Measurements from ENCODE around the gene ENTPD6. TPM values are rescaled to one million over a fixed set of nuclear protein-coding genes. Genes with fewer than 3 reads are reported as not detected.

Gene ENTPD6
- total RNA-seq, 4 donors from 2014 or later: 163 to 261 (median 224) TPM

GRCh38 chr20:25215521-25215920 is 20.0 kb downstream of the ENTPD6 start:
- 94% methylated on average over 10 of the region's 10 CpGs; no CpG with 5 or more reads in 1 of the 2 donors for WGBS, 2 donors (ENCODE audit: low coverage in 1 of 2)
- Histone ChIP-seq H3K9me3 (no peaks in the 10 kb centered on the region), H3K27me3 (no peaks in the 10 kb centered on the region), H3K4me1 (peaks cover 4 to 10% (median 6%) of the 10 kb centered on the region in 4 donors), H3K4me3 (no peak overlapping the region), H3K27ac (no peak overlapping the region), H3K36me3 (peaks cover 0 to 36% (median 17%) of the 10 kb centered on the region in 4 donors)
- DNase-seq: no peak
- TF ChIP-seq CTCF (IDR thresholded peaks at IDR 0.05): no peak
- TF ChIP-seq POLR2A (IDR thresholded peaks at IDR 0.05): no peak
- no peak for TF ChIP-seq POLR2AphosphoS5 (IDR thresholded peaks at IDR 0.05)
- TF ChIP-seq EP300 (IDR thresholded peaks at IDR 0.05; ENCODE audit: low read depth): no peak
- intact Hi-C loops (cut with DNase I; ENCODE audit: low total_unique reads) (no loop called here), in situ Hi-C loops (cut with MboI; ENCODE audit: low pct_ligation_motif_present in 1 of 4, low pct_unique_long_range_greater_than_20kb in 1 of 4, low sequenced_read_pairs in 3 of 4) (no loop called here)

GRCh38 chr20:25216199-25216945 is 20.9 kb downstream of the ENTPD6 start:
- Histone ChIP-seq H3K4me1 (peaks cover 6 to 15% (median 10%) of the 10 kb centered on the region in 4 donors), H3K27ac (no peak overlapping the region), H3K27me3 (no peaks in the 10 kb centered on the region), H3K4me3 (no peak overlapping the region), H3K36me3 (peaks cover 0 to 34% (median 15%) of the 10 kb centered on the region in 4 donors), H3K9me3 (no peaks in the 10 kb centered on the region)
- WGBS, 2 donors (ENCODE audit: low coverage in 1 of 2): 90 to 92% methylated on average over 2 to 16 of the region's 16 CpGs
- intact Hi-C loops (cut with DNase I; ENCODE audit: low total_unique reads) (no loop called here), in situ Hi-C loops (cut with MboI; ENCODE audit: low pct_ligation_motif_present in 1 of 4, low pct_unique_long_range_greater_than_20kb in 1 of 4, low sequenced_read_pairs in 3 of 4) (no loop called here)
- no peak for DNase-seq
- TF ChIP-seq EP300 (IDR thresholded peaks at IDR 0.05; ENCODE audit: low read depth) (no peak), POLR2A (IDR thresholded peaks at IDR 0.05) (no peak), POLR2AphosphoS5 (IDR thresholded peaks at IDR 0.05) (no peak), CTCF (IDR thresholded peaks at IDR 0.05) (no peak)

- intact Hi-C loops (cut with DNase I; ENCODE audit: low total_unique reads) (no loop called here), in situ Hi-C loops (cut with MboI; ENCODE audit: low pct_ligation_motif_present in 1 of 4, low pct_unique_long_range_greater_than_20kb in 1 of 4, low sequenced_read_pairs in 3 of 4) (no loop called here)
- no peak for DNase-seq
- Histone ChIP-seq H3K36me3 (peaks cover 0 to 34% (median 10%) of the 10 kb centered on the region in 4 donors), H3K9me3 (no peaks in the 10 kb centered on the region), H3K4me3 (no peak overlapping the region), H3K4me1 (peaks cover 6 to 18% (median 10%) of the 10 kb centered on the region in 4 donors), H3K27me3 (no peaks in the 10 kb centered on the region), H3K27ac (no peak overlapping the region)
- 96% methylated on average over 6 to 21 of the region's 21 CpGs for WGBS, 2 donors (ENCODE audit: low coverage in 1 of 2)
- TF ChIP-seq EP300 (IDR thresholded peaks at IDR 0.05; ENCODE audit: low read depth): no peak
- TF ChIP-seq CTCF (IDR thresholded peaks at IDR 0.05): no peak
- TF ChIP-seq POLR2AphosphoS5 (IDR thresholded peaks at IDR 0.05): no peak
- no peak for TF ChIP-seq POLR2A (IDR thresholded peaks at IDR 0.05)
Observed at GRCh38 chr20:25217161-25218108, 21.9 kb downstream of the ENTPD6 start.

GRCh38 chr20:25218109-25218486 is 22.6 kb downstream of the ENTPD6 start:
- 89 to 100% methylated on average over 2 to 8 of the region's 8 CpGs for WGBS, 2 donors (ENCODE audit: low coverage in 1 of 2)
- peaks cover 0 to 30% (median 9%) of the 10 kb centered on the region in 4 donors for H3K36me3 ChIP-seq
- intact Hi-C loops (cut with DNase I; ENCODE audit: low total_unique reads) (no loop called here), in situ Hi-C loops (cut with MboI; ENCODE audit: low pct_ligation_motif_present in 1 of 4, low pct_unique_long_range_greater_than_20kb in 1 of 4, low sequenced_read_pairs in 3 of 4) (no loop called here)
- H3K27me3 ChIP-seq: no peaks in the 10 kb centered on the region
- TF ChIP-seq POLR2AphosphoS5 (IDR thresholded peaks at IDR 0.05) (no peak), CTCF (IDR thresholded peaks at IDR 0.05) (no peak), EP300 (IDR thresholded peaks at IDR 0.05; ENCODE audit: low read depth) (no peak), POLR2A (IDR thresholded peaks at IDR 0.05) (no peak)
- H3K9me3 ChIP-seq: no peaks in the 10 kb centered on the region
- H3K4me3 ChIP-seq: no peak overlapping the region
- H3K27ac ChIP-seq: no peak overlapping the region
- H3K4me1 ChIP-seq: peaks cover 6 to 23% (median 10%) of the 10 kb centered on the region in 4 donors
- DNase-seq: no peak

All from transverse colon (tissue), 4 donors.